Prostate gland (tissue), 2 donors: ENCODE data around the gene LAG3. TPM values are rescaled to one million over a fixed set of nuclear protein-coding genes. Genes with fewer than 3 reads are reported as not detected.
A peak's percentile ranks its signal among the peaks of the same experiment; 100 is the strongest.

Source experiments
- DNase-seq: peaks from one replicate; pipeline ENCODE4 v3.0.0-alpha.2; 2019; ENCODE audit warnings: low spot score
- H3K27ac ChIP-seq, 2 donors: fragments of 200-600 bp; sonication (generic); 2 replicates each; pipeline ENCODE4 v1.5.1; 2017 to 2019
- H3K27me3 ChIP-seq: fragments of 200-600 bp; sonication (generic); replicated peaks from 2 replicates; pipeline ENCODE4 v1.5.1; 2019; ENCODE audit not compliant: insufficient read depth
- H3K36me3 ChIP-seq, 2 donors: fragments of 200-600 bp; sonication (generic); 1 replicate in 1 of 2; 2 replicates in 1 of 2; pipeline versions ENCODE4 v1.5.1 to v1.8.1; 2017 to 2019
- H3K4me1 ChIP-seq: fragments of 200-600 bp; sonication (generic); replicated peaks from 2 replicates; pipeline ENCODE4 v1.5.1; 2019
- H3K4me3 ChIP-seq, 2 donors: fragments of 200-600 bp; sonication (generic); 2 replicates each; pipeline ENCODE4 v1.5.1; 2017 to 2019
- H3K9me3 ChIP-seq: fragments of 200-600 bp; sonication (generic); 2 replicates; pipeline ENCODE4 v1.5.1; 2017
- POLR2A ChIP-seq: fragments of 450-650 bp; IDR thresholded peaks from one replicate; pipeline ENCODE4 v1.6.1; 2016; ENCODE audit warnings: antibody characterized with exemption, mild to moderate bottlenecking
- POLR2AphosphoS5 ChIP-seq: sonication (generic); formaldehyde crosslinking; IDR thresholded peaks from one replicate; pipeline ENCODE4 v1.6.1; 2017; ENCODE audit warnings: antibody characterized with exemption
- WGBS: methylation state at CpG from one replicate; pipeline ENCODE4 v1.1.5; 2018; 5-methylcytosine and 5-hydroxymethylcytosine counted together
- intact Hi-C: fragments of 100-400 bp; cut with DNase I; formaldehyde crosslinking; loops from one replicate; pipeline ENCODE4 v1.14.2; 2022
- total RNA-seq, 2 donors: library from RNA; depleted of rRNA; stranded (reverse); fragments of >200 nt; gene quantifications; one replicate each; pipeline ENCODE4 v1.1.0, GENCODE V29; 2016
- TF ChIP-seq, protein P1 (sequence below), 4 experiments: fragments of 200-600 bp in 2 of 4; fragments of 450-650 bp in 2 of 4; sonication (generic) in 2 of 4; IDR thresholded peaks; 1 replicate in 3 of 4; 2 replicates in 1 of 4; pipeline ENCODE4 v1.5.1; 2016 to 2019; ENCODE audit warnings: antibody characterized with exemption in 4 of 4, mild to moderate bottlenecking in 2 of 4, moderate library complexity in 2 of 4

The LAG3 gene
- total RNA-seq, 2 donors from 2014 or later, result 0.73 to 13.1 TPM

DNA sequence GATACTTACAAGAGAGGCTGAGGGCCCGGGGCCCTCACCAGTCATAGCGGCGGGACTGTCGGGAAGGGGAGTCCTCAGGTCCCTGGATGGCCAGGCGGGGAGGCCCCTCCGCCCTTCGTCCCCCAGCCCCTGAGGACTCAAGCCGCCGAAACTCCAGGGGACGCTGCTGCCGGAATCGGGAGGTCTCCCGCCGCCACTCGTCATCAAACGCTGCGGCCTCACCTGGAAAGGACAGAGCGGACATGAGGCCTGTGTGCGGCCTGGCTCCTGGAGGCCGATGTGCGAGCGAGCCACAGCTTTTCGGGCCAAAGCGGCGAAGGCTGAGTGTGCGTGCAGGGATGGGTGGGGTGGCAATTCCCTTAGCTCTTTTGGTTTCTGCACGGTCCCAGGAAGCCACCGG lies 23.6 kb upstream of the LAG3 start:
- 94% methylated on average over 24 of the region's 28 CpGs for WGBS
- Histone ChIP-seq H3K27me3 (no peaks in the 10 kb centered on the region), H3K4me1 (peaks cover under 1% of the 10 kb centered on the region), H3K27ac (no peak overlapping the region), H3K9me3 (no peaks in the 10 kb centered on the region), H3K36me3 (peaks cover 14 to 22% of the 10 kb centered on the region in 2 donors), H3K4me3 (no peak overlapping the region)
- no peak for DNase-seq
- TF ChIP-seq POLR2A, result no peak
- intact Hi-C loops, result no loop called here

DNA sequence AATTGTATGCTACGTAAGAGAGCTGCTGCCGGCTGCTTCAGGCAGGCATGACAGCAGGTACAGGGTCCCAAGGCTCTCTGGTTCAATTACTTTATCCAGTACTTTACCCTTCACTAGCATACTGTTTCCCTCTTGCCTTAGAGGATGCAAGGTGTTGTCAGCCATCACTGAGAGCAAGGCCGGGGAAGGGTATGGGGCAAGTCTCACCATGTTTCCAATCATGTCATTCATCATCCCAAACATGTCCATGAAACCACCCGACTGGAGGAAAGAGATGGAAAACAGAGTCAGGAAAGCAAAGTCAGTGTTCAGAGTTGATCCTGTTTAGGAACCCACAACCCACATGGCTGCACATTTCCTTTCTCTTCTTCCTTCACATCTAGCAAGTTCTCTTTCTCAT lies 21.8 kb upstream of the LAG3 start:
- Histone ChIP-seq H3K4me1 (peaks cover 11% of the 10 kb centered on the region), H3K36me3 (peaks cover 14 to 22% of the 10 kb centered on the region in 2 donors), H3K27me3 (no peaks in the 10 kb centered on the region), H3K4me3 (no peak overlapping the region), H3K9me3 (no peaks in the 10 kb centered on the region), H3K27ac (no peak overlapping the region)
- DNase-seq, result no peak
- 70% methylated on average over 4 of the region's 4 CpGs for WGBS
- intact Hi-C loops, result loop anchor here (5.0 kb wide), 1 partner anchor 77 kb away; the partner anchor contains the start of gene P3H3
- TF ChIP-seq POLR2AphosphoS5 (no peak), POLR2A (no peak)
- TF ChIP-seq, protein P1, sequence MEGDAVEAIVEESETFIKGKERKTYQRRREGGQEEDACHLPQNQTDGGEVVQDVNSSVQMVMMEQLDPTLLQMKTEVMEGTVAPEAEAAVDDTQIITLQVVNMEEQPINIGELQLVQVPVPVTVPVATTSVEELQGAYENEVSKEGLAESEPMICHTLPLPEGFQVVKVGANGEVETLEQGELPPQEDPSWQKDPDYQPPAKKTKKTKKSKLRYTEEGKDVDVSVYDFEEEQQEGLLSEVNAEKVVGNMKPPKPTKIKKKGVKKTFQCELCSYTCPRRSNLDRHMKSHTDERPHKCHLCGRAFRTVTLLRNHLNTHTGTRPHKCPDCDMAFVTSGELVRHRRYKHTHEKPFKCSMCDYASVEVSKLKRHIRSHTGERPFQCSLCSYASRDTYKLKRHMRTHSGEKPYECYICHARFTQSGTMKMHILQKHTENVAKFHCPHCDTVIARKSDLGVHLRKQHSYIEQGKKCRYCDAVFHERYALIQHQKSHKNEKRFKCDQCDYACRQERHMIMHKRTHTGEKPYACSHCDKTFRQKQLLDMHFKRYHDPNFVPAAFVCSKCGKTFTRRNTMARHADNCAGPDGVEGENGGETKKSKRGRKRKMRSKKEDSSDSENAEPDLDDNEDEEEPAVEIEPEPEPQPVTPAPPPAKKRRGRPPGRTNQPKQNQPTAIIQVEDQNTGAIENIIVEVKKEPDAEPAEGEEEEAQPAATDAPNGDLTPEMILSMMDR (IDR thresholded peaks at IDR 0.05), result no peak

DNA sequence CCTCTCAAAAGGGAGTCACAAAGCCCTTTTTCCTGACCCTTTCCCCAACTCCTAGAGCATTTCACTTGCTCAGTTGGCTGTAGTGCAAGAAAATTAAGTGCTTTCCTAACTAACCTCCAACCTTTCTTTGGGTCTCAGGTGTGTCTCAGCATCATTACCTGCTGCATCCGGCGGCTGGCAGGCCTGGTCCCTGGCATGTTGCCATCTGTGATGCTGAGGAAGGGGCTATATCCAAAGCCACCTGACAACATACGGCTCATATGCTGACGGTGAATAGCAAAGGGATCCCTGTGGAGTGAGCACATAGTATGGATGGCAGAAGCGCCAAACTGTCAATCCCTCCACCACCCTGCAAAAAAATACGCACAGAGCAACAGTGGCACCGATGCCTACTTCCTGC lies 20.6 kb upstream of the LAG3 start:
- H3K4me3 ChIP-seq, result peak overlapping the region in 1 of 2 donors; percentile 89
- TF ChIP-seq, protein P1 (IDR thresholded peaks at IDR 0.05), result no peak
- no peak for TF ChIP-seq POLR2AphosphoS5
- no peak for TF ChIP-seq POLR2A
- no peak for DNase-seq
- no peaks in the 10 kb centered on the region for H3K27me3 ChIP-seq
- no peaks in the 10 kb centered on the region for H3K9me3 ChIP-seq
- intact Hi-C loops, result loop anchor here (2.0 to 5.0 kb wide), 2 partner anchors 27 to 76 kb away; partner anchors contain the start of gene P3H3
- H3K4me1 ChIP-seq, result peaks cover 11% of the 10 kb centered on the region
- WGBS, result 62% methylated on average over 7 of the region's 7 CpGs
- H3K27ac ChIP-seq, result peak overlapping the region; percentile 96 to 99
- peaks cover 14 to 22% of the 10 kb centered on the region in 2 donors for H3K36me3 ChIP-seq

GRCh38 chr12:6752167-6752920 lies 20.0 kb upstream of the LAG3 start:
- WGBS, result 3% methylated on average over 24 of the region's 24 CpGs
- Histone ChIP-seq H3K36me3 (peaks cover 14 to 22% of the 10 kb centered on the region in 2 donors), H3K4me3 (peak overlapping the region; percentile 79 to 89), H3K4me1 (peaks cover 11% of the 10 kb centered on the region), H3K27me3 (no peaks in the 10 kb centered on the region), H3K9me3 (no peaks in the 10 kb centered on the region), H3K27ac (peak overlapping the region; percentile 96 to 99)
- TF ChIP-seq POLR2A, result no peak
- TF ChIP-seq, protein P1 (IDR thresholded peaks at IDR 0.05), result peak in 2 of 4 experiments; percentile 24 to 32
- intact Hi-C loops, result loop anchor here (2.0 to 5.0 kb wide), 2 partner anchors 26 to 75 kb away; partner anchors contain the start of gene P3H3
- DNase-seq, result peak; percentile 27

DNA sequence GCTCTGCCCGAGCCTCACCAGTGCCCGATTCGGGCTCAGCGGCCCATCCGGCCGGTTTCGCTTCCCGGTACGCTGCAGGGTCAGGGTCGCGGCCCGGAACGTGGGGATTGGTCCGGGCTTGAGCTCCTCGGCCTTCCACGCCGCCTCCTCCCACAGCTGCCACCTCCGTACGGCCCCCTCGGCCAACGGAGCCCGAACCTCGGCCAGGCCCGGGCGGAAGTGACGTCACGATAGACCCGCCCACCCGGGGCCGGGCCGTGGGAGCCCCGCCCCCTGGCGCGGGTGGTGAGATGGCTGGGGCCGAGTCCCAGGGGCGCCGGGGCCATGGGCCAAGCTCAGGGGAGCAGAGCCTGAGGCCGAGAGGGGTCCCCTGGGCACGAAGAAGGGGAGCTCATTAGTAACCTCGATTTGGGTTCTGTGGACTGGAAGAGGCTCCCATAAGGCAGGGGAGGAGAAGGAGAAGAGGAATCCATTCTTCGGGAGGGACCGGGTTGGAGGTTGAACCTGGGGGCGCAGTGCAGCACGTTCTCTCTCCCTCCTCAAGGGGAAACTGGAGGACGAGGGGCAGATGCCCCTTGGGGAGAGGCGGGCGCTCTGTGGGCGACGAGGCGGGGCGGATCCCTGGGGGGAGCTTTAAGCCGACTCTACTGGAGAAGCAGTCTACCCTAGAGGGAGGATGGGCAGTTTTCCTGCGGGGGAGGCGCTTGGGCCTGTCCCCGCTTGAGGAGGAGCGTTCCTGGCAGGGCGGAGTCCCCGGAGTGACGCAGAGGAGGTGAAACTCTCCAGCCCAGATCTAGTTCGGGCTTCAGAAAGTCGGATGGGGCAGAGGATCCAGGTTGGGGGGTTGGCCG lies 19.2 kb upstream of the LAG3 start, which contains the start of gene MLF2:
Gene MLF2 (minus strand): TSS at position 221 of the 851 bp plus-strand sequence. CDS start 807 bp downstream, outside the sequence.
- peak within 1 kb of the TSS; percentile 79 to 89 for H3K4me3 ChIP-seq

More for the DNA sequence above, 19.2 kb upstream of the LAG3 start, which contains the start of gene MLF2:
- WGBS, result under 1% methylated on average over 62 of the region's 62 CpGs
- peak; percentile 99 for DNase-seq
- Histone ChIP-seq H3K36me3 (peaks cover 14 to 22% of the 10 kb centered on the region in 2 donors), H3K4me1 (peaks cover 11% of the 10 kb centered on the region), H3K27me3 (no peaks in the 10 kb centered on the region), H3K27ac (peak within 1 kb of the TSS; percentile 96 to 99), H3K9me3 (no peaks in the 10 kb centered on the region)
- peak; percentile 97 for TF ChIP-seq POLR2AphosphoS5
- TF ChIP-seq, protein P1 (IDR thresholded peaks at IDR 0.05), result peak in 3 of 4 experiments; percentile 97 to 100 (median 99)
- TF ChIP-seq POLR2A, result peak; percentile 99
- intact Hi-C loops, result loop anchor here (1.0 to 5.0 kb wide), 3 partner anchors 13 to 74 kb away; partner anchors contain the start of genes P3H3 and PTMS
